ENCODE data around the gene HJURP. TPM values are rescaled to one million over a fixed set of nuclear protein-coding genes. Genes with fewer than 3 reads are reported as not detected.

Gene HJURP
- polyA plus RNA-seq, 1 experiment = 12.2 TPM

DNA sequence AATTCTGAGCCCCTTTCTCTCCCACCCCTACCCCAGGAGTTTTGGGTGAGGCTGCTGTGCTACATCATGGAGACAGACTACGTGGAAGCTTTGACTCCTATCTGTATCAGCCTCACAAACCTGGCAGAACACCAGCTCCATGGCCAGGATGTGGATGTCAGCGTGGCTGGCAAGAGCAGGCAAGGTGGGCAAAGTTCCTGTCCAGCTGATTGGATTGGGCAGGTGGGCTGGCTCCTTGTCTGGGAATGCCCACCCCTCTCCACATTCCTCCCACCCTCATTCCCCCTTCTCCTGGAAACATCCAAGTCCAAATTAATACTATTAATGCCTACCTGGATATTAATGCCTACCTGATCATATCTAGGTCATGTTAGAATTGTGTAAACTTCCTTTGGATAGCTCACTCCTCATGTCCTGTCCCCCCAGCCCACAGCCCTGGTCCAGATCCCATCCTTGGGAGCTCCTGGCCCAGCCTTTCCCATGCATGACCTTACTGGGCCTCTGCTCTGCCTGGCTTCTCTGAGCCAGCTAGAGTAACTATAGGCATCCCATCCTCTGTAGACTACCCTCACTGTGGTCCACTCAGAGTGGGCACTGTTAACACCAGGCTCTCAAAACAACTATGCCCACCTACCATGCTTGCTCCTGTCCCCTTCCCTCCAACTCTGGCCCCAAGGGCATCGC is 52.1 kb downstream of the HJURP start:
- CTCF ChIA-PET = no interaction called here
- POLR2A ChIA-PET = no interaction called here
- peaks cover 1% of the 10 kb centered on the region; the same call in 1 of the 2 replicates for H3K9me3 ChIP-seq (ENCODE audit: control insufficient read depth, insufficient read depth, low read length)
- DNase-seq (ENCODE audit: low read depth, low spot score) = no peak
- peaks cover 7% of the 10 kb centered on the region for H3K27me3 ChIP-seq (ENCODE audit: control insufficient read depth, insufficient read depth, low read length)
- no peak overlapping the region for H3K4me3 ChIP-seq (ENCODE audit: low read depth, low read length)
- TF ChIP-seq, protein P1, sequence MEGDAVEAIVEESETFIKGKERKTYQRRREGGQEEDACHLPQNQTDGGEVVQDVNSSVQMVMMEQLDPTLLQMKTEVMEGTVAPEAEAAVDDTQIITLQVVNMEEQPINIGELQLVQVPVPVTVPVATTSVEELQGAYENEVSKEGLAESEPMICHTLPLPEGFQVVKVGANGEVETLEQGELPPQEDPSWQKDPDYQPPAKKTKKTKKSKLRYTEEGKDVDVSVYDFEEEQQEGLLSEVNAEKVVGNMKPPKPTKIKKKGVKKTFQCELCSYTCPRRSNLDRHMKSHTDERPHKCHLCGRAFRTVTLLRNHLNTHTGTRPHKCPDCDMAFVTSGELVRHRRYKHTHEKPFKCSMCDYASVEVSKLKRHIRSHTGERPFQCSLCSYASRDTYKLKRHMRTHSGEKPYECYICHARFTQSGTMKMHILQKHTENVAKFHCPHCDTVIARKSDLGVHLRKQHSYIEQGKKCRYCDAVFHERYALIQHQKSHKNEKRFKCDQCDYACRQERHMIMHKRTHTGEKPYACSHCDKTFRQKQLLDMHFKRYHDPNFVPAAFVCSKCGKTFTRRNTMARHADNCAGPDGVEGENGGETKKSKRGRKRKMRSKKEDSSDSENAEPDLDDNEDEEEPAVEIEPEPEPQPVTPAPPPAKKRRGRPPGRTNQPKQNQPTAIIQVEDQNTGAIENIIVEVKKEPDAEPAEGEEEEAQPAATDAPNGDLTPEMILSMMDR (IDR thresholded peaks at IDR 0.05; ENCODE audit: low read depth, low read length) = no peak
- H3K27ac ChIP-seq (ENCODE audit: low read depth, low read length) = no peak overlapping the region

DNA sequence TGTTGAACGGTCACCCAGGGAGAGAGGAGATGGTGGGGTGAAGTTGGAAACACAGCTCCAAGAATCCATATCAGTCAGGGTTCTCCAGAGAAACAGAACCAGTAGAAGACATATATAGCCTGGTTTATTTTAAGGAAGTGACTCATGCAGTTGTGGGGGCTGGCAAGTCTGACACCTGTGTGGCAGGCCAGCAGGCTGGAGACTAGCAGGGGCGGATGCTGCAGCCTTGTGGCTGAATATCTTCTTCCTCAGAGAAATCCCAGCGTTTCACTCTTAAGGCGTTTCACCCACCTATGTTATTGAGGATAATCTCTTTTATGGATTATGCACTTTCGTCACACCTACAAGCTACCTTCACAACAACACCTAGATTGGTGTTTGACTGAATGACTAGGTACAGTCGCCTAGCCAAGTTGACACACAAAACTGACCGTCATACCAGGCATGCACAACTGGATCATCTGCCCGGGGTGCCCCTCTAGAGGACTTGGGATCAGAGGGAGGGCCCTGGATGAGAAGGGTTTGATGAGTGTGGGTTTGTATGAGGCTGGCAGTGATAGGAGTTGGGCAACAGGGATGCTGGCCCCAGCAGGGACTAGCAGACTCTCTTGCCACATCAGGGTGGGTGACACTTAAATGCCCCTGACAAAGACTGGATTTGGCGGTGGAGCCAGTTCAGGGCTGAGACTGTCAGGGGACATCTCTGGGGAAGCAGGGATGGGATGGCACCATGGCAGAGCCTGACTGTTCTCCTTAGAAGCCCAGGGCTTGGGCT is 52.8 kb downstream of the HJURP start:
- no peak overlapping the region for H3K4me3 ChIP-seq (ENCODE audit: low read depth, low read length)
- POLR2A ChIA-PET = no interaction called here
- DNase-seq (ENCODE audit: low read depth, low spot score) = no peak
- TF ChIP-seq, protein P1 (IDR thresholded peaks at IDR 0.05; ENCODE audit: low read depth, low read length) = no peak
- no peak overlapping the region for H3K27ac ChIP-seq (ENCODE audit: low read depth, low read length)
- no peaks in the 10 kb centered on the region for H3K9me3 ChIP-seq (ENCODE audit: control insufficient read depth, insufficient read depth, low read length)
- CTCF ChIA-PET = no interaction called here
- H3K27me3 ChIP-seq (ENCODE audit: control insufficient read depth, insufficient read depth, low read length) = peaks cover 7% of the 10 kb centered on the region

DNA sequence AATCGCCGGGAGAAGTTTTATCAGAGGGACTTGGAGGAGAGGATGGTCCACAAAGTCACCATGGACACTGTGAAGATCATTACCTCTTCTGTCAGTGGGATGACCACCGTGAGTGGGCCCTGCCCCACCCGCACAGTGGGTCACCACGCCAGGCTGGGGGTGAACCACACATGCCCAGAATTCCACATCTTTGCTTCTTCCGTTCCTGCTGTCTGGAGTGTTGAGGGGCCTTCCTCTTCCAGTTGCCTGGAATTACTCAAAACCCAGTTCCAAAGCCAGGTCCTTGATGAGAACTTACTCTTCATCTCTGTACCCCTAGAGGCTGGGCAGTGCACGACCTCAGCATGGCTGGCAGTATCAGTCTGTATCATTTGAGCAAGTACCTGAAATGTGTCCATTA is 54.1 kb downstream of the HJURP start:
- TF ChIP-seq, protein P1 (IDR thresholded peaks at IDR 0.05; ENCODE audit: low read depth, low read length) = no peak
- H3K27ac ChIP-seq (ENCODE audit: low read depth, low read length) = no peak overlapping the region
- H3K4me3 ChIP-seq (ENCODE audit: low read depth, low read length) = no peak overlapping the region
- DNase-seq (ENCODE audit: low read depth, low spot score) = no peak
- H3K9me3 ChIP-seq (ENCODE audit: control insufficient read depth, insufficient read depth, low read length) = no peaks in the 10 kb centered on the region; the same call in 1 of the 2 replicates
- CTCF ChIA-PET = no interaction called here
- POLR2A ChIA-PET = no interaction called here
- peaks cover 7% of the 10 kb centered on the region for H3K27me3 ChIP-seq (ENCODE audit: control insufficient read depth, insufficient read depth, low read length)

GRCh38 chr2:233799716-233800115 is 54.6 kb downstream of the HJURP start:
- CTCF ChIA-PET = no interaction called here
- H3K9me3 ChIP-seq (ENCODE audit: control insufficient read depth, insufficient read depth, low read length) = no peaks in the 10 kb centered on the region; the same call in 1 of the 2 replicates
- TF ChIP-seq, protein P1 (IDR thresholded peaks at IDR 0.05; ENCODE audit: low read depth, low read length) = no peak
- no peak overlapping the region for H3K4me3 ChIP-seq (ENCODE audit: low read depth, low read length)
- DNase-seq (ENCODE audit: low read depth, low spot score) = no peak
- H3K27me3 ChIP-seq (ENCODE audit: control insufficient read depth, insufficient read depth, low read length) = peaks cover 7% of the 10 kb centered on the region
- H3K27ac ChIP-seq (ENCODE audit: low read depth, low read length) = no peak overlapping the region
- POLR2A ChIA-PET = no interaction called here

DNA sequence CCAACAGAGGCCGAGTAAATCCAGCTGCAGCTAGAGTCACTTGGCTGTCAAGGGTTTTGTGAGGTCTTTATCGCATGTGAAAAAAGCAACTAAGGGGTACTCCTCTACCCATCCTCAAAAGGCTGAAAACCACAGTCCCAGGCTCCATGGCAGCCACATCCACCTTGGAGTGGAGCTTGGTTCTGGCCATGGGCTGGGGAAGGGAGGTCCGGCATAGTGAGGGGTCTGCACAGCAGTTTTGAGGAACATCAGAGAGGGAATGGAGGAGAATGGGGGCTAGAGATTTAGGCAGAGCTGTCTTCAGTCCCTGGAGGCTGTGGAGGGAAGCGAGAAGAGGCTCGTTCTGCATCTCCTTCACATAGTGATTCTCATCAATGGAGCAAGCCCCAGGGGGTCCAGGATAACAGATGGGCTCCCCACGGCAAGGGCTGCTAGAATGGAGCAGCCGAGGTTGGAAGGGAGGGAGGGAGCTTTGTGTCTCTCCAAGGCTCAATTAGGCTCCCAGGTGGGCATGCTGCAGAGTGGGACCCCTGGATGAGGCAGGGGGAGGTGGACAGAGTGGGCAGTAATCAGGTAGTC is 55.2 kb downstream of the HJURP start:
- no peaks in the 10 kb centered on the region; the same call in 1 of the 2 replicates for H3K9me3 ChIP-seq (ENCODE audit: control insufficient read depth, insufficient read depth, low read length)
- TF ChIP-seq, protein P1 (IDR thresholded peaks at IDR 0.05; ENCODE audit: low read depth, low read length) = no peak
- ChIA-PET POLR2A (no interaction called here), CTCF (no interaction called here)
- H3K4me3 ChIP-seq (ENCODE audit: low read depth, low read length) = no peak overlapping the region
- no peak for DNase-seq (ENCODE audit: low read depth, low spot score)
- H3K27me3 ChIP-seq (ENCODE audit: control insufficient read depth, insufficient read depth, low read length) = peaks cover 7% of the 10 kb centered on the region
- no peak overlapping the region for H3K27ac ChIP-seq (ENCODE audit: low read depth, low read length)

Measured in AG04450 (cell line).